DMS153 treated with DMSO at 0.1 percent for 48 hours (cell line): ENCODE measurements around the gene LPIN1.
A peak's percentile ranks its signal among the peaks of the same experiment; 100 is the strongest.

ENCODE experiments used
- DNase-seq: peaks from one replicate; lab custom pipeline; 2025; ENCODE audit not compliant: unreplicated experiment; lab: John Stamatoyannopoulos, UW

Gene LPIN1

GRCh38 chr2:11861044-11861443 is 114.6 kb downstream of the LPIN1 start:
- no peak for DNase-seq

- DNase-seq: no peak
Measured at GRCh38 chr2:11862049-11862448, 115.6 kb downstream of the LPIN1 start.

GRCh38 chr2:11863103-11863502 is 116.7 kb downstream of the LPIN1 start:
- DNase-seq: no peak

GRCh38 chr2:11863513-11864328 is 117.3 kb downstream of the LPIN1 start:
- DNase-seq: no peak

- DNase-seq: no peak
Measured at GRCh38 chr2:11864724-11865123, 118.3 kb downstream of the LPIN1 start.

GRCh38 chr2:11865378-11865777 is 118.9 kb downstream of the LPIN1 start:
- no peak for DNase-seq

- DNase-seq: no peak
Measured at GRCh38 chr2:11865805-11866204, 119.4 kb downstream of the LPIN1 start.

GRCh38 chr2:11866358-11867335 is 120.2 kb downstream of the LPIN1 start:
- no peak for DNase-seq

- DNase-seq: no peak
Measured at GRCh38 chr2:11867926-11868325, 121.5 kb downstream of the LPIN1 start.

- DNase-seq: no peak
Measured at GRCh38 chr2:11869391-11869991, 123.1 kb downstream of the LPIN1 start.

GRCh38 chr2:11870064-11870463 is 123.6 kb downstream of the LPIN1 start:
- DNase-seq: no peak

GRCh38 chr2:11870584-11870983 is 124.2 kb downstream of the LPIN1 start:
- DNase-seq: no peak

GRCh38 chr2:11871421-11871820 is 125.0 kb downstream of the LPIN1 start:
- DNase-seq: no peak

GRCh38 chr2:11872247-11872947 is 126.0 kb downstream of the LPIN1 start:
- DNase-seq: no peak

- peak; percentile 33 for DNase-seq
Measured at GRCh38 chr2:11872948-11873269, 126.5 kb downstream of the LPIN1 start.

- DNase-seq: no peak
Measured at GRCh38 chr2:11873356-11874154, 127.1 kb downstream of the LPIN1 start.

- no peak for DNase-seq
Measured at GRCh38 chr2:11874861-11875260, 128.4 kb downstream of the LPIN1 start.

GRCh38 chr2:11875481-11875880 is 129.0 kb downstream of the LPIN1 start:
- DNase-seq: no peak

- DNase-seq: no peak
Measured at GRCh38 chr2:11876436-11876835, 130.0 kb downstream of the LPIN1 start.

- no peak for DNase-seq
Measured at GRCh38 chr2:11876889-11877288, 130.5 kb downstream of the LPIN1 start.
